HepG2 (cell line): ENCODE measurements around the gene ZNF184. TPM values are rescaled to one million over a fixed set of nuclear protein-coding genes. Genes with fewer than 3 reads are reported as not detected.

Experiments
- ARID5B ChIP-seq: IDR thresholded peaks from 2 replicates; pipeline ENCODE4 v1.4.0; 2020; ENCODE audit warnings: mild to moderate bottlenecking, missing genetic modification reagents
- ATF5 ChIP-seq: sonication (generic); formaldehyde crosslinking; IDR thresholded peaks from 2 replicates; pipeline ENCODE4 v1.4.0; 2020; ENCODE audit warnings: mild to moderate bottlenecking, low read depth, missing genetic modification reagents
- CC2D1A ChIP-seq: sonication (generic); formaldehyde crosslinking; IDR thresholded peaks from 2 replicates; pipeline ENCODE4 v1.8.1; 2023; ENCODE audit warnings: mild to moderate bottlenecking, missing genetic modification reagents
- CHCHD3 ChIP-seq: sonication (generic); formaldehyde crosslinking; IDR thresholded peaks from 2 replicates; pipeline ENCODE4 v1.8.0; 2022; ENCODE audit warnings: mild to moderate bottlenecking, missing genetic modification reagents, moderate library complexity
- HES4 ChIP-seq: sonication (generic); formaldehyde crosslinking; IDR thresholded peaks from 2 replicates; pipeline ENCODE4 v1.9.0; 2021; ENCODE audit warnings: mild to moderate bottlenecking, missing genetic modification reagents, borderline replicate concordance
- KAT8 ChIP-seq: IDR thresholded peaks from 2 replicates; pipeline ENCODE4 v1.6.1; 2016; ENCODE audit warnings: missing genetic modification reagents, missing compliant biosample characterization
- KDM3A ChIP-seq: IDR thresholded peaks from 2 replicates; pipeline ENCODE4 v1.6.1; 2018; ENCODE audit warnings: low read depth, missing compliant biosample characterization
- NCOA1 ChIP-seq: sonication (generic); formaldehyde crosslinking; IDR thresholded peaks from 2 replicates; pipeline ENCODE4 v1.9.0; 2021; ENCODE audit warnings: missing genetic modification reagents
- NFIC ChIP-seq: IDR thresholded peaks from 2 replicates; pipeline ENCODE4 v1.6.1; 2012; ENCODE audit warnings: mild to moderate bottlenecking, low read length, inconsistent platforms
- NR2C2 ChIP-seq: sonication (generic); formaldehyde crosslinking; IDR thresholded peaks from 2 replicates; pipeline ENCODE4 v1.4.0; 2020; ENCODE audit warnings: missing genetic modification reagents, mild to moderate bottlenecking, moderate library complexity, borderline replicate concordance
- REST ChIP-seq, 2 experiments: IDR thresholded peaks; 2 replicates each; pipeline ENCODE4 v1.6.1; 2011 to 2012; ENCODE audit warnings: low read length in 2 of 2, borderline replicate concordance in 1 of 2, low read depth in 1 of 2, mild to moderate bottlenecking in 1 of 2, moderate library complexity in 1 of 2
- SMAD3 ChIP-seq: sonication (generic); formaldehyde crosslinking; IDR thresholded peaks from 2 replicates; pipeline ENCODE4 v1.4.0; 2020; ENCODE audit warnings: missing genetic modification reagents
- TBX3 ChIP-seq: fragments of 450-650 bp; IDR thresholded peaks from 2 replicates; pipeline ENCODE4 v1.6.1; 2017; ENCODE audit warnings: antibody characterized with exemption, mild to moderate bottlenecking, inconsistent platforms, borderline replicate concordance
- YY1 ChIP-seq: IDR thresholded peaks from 2 replicates; pipeline ENCODE4 v1.6.1; 2011; ENCODE audit warnings: low read length, low read depth, moderate library complexity, mild to moderate bottlenecking; ENCODE audit not compliant: insufficient read depth, insufficient replicate concordance
- ZFP36 ChIP-seq: fragments of 150-350 bp; IDR thresholded peaks from 2 replicates; pipeline ENCODE4 v1.6.1; 2018; ENCODE audit warnings: borderline replicate concordance, low read length, low read depth; ENCODE audit not compliant: partially characterized antibody
- ZFP36L2 ChIP-seq: sonication (generic); formaldehyde crosslinking; IDR thresholded peaks from 2 replicates; pipeline ENCODE4 v1.4.0; 2020; ENCODE audit warnings: missing genetic modification reagents
- ZNF615 ChIP-seq: sonication (generic); formaldehyde crosslinking; IDR thresholded peaks from 2 replicates; pipeline ENCODE4 v1.5.0; 2020; ENCODE audit warnings: mild to moderate bottlenecking, missing genetic modification reagents, borderline replicate concordance
- ZSCAN20 ChIP-seq: sonication (generic); formaldehyde crosslinking; IDR thresholded peaks from 2 replicates; pipeline ENCODE4 v1.4.0; 2020; ENCODE audit warnings: missing genetic modification reagents, mild to moderate bottlenecking, borderline replicate concordance
- ZSCAN31 ChIP-seq: sonication (generic); formaldehyde crosslinking; IDR thresholded peaks from 2 replicates; pipeline ENCODE4 v1.5.0; 2020; ENCODE audit warnings: low read depth, mild to moderate bottlenecking, missing genetic modification reagents
- polyA plus RNA-seq, 8 experiments: library from polyadenylated mRNA; depleted of rRNA in 3 of 8; stranded (reverse) in 7 of 8; unstranded in 1 of 8; fragments of >200 nt; fragmentation: Illumina TruSeq in 4 of 8; extraction: Trizol in 4 of 8; gene quantifications; 2 replicates each; pipeline versions ENCODE4 v1.2.1 to v1.2.3, GENCODE V29; 2011 to 2016; ENCODE audit warnings: low read depth in 4 of 8, missing spikeins in 1 of 8, mixed read lengths in 1 of 8; ENCODE audit not compliant: insufficient read depth in 1 of 8
- total RNA-seq, 5 experiments: library from RNA; depleted of rRNA; stranded (reverse); fragments of >200 nt; fragmentation: Illumina TruSeq; extraction: Trizol; gene quantifications; 2 replicates each; pipeline ENCODE4 v1.2.3, GENCODE V29; 2016; ENCODE audit warnings: low read depth in 1 of 5

ZNF184 gene
- total and polyA plus RNA-seq, 2 of the 13 experiments (the other 11 are each of a cell fraction or from before 2014, with no cell fraction given): 2.1 to 10.1 TPM

GRCh38 chr6:27472617-27473400 lies at the start of gene ZNF184 (continued):
- TF ChIP-seq REST (IDR thresholded peaks at IDR 0.05; ENCODE audit: borderline replicate concordance in 1 of 2, low read depth in 1 of 2, low read length in 2 of 2): no peak
- peak; percentile 61; the same call in 1 of the 2 replicates for TF ChIP-seq HES4
- no peak for TF ChIP-seq YY1
- TF ChIP-seq KAT8 (CRISPR knock-in tag): peak; percentile 94
- TF ChIP-seq ARID5B (CRISPR knock-in tag): peak; percentile 70
- peak; percentile 24 for TF ChIP-seq ZFP36
- peak; percentile 90 for TF ChIP-seq NR2C2 (CRISPR knock-in tag)
- TF ChIP-seq CC2D1A: peak; percentile 6; the same call in 1 of the 2 replicates
- TF ChIP-seq ATF5: peak; percentile 63; the same call in 1 of the 2 replicates
- peak; percentile 55; the same call in 1 of the 2 replicates for TF ChIP-seq NCOA1
- TF ChIP-seq KDM3A (CRISPR knock-in tag): peak; percentile 89; the same call in 1 of the 2 replicates
- peak; percentile 23; the same call in 1 of the 2 replicates for TF ChIP-seq NFIC
- TF ChIP-seq ZSCAN31 (CRISPR knock-in tag): peak; percentile 95
- peak; percentile 69; the same call in 1 of the 2 replicates for TF ChIP-seq ZFP36L2 (CRISPR knock-in tag)
- TF ChIP-seq TBX3: peak; percentile 28; the same call in 1 of the 2 replicates
- peak; percentile 76; the same call in 1 of the 2 replicates for TF ChIP-seq SMAD3 (CRISPR knock-in tag)
- peak; percentile 81; the same call in 1 of the 2 replicates for TF ChIP-seq ZSCAN20 (CRISPR knock-in tag)
- TF ChIP-seq ZNF615 (CRISPR knock-in tag): peak; percentile 96; the same call in 1 of the 2 replicates
- no peak for TF ChIP-seq CHCHD3 (CRISPR knock-in tag)
